Astrocyte of the hippocampus (primary cell): ENCODE data around the gene LAGE3.

Experiments used
- DNase-seq: peaks from one replicate; pipeline ENCODE4 v3.0.0; 2011; ENCODE audit warnings: low read depth, low spot score

Gene LAGE3

GRCh38 chrX:154478728-154479622, at the start of gene LAGE3:
Gene LAGE3, minus strand, starts transcription at chrX:154479281. Its CDS starts 366 bp downstream, at chrX:154478915.
- DNase-seq = peak; percentile 95

DNA sequence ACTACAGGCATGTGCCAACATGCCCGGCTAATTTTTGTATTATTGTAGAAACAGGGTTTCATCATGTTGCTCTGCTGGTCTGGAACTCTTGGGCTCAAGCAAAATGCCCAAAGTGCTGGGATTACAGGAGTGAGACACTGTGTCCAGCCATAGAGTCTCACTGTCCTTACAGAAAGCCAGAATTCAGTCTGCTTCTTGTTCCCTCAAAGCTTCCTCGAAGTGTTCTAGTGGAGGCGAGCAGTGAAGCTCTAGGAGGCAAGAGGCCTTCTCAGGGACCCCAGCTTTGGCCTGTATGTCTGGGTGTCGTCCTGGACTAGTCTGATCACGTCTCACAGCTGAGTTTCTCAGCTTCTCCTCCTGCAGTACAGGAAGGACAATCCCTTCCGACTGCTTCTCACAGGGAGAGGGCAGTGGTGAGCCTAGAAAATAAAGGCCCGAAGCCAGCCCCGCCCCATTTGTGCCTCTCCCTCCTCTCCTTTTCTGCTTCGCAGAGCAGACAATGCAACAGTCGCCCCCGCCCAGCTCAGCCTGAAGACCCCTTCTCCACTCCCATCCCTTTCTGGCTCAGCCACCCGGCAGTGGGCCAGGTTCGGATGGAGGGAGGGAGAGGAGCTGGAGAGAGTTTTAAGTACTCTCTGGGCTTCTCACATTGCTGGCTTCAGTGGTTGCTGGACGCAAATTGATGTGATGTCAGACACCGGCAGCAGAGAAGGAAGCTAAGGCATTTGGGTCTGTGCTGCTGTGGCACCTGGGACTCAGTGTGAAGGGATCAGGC, 48.0 kb upstream of the LAGE3 start:
- peak; percentile 84 for DNase-seq

GRCh38 chrX:154525606-154526490, 46.8 kb upstream of the LAGE3 start:
- DNase-seq = no peak

GRCh38 chrX:154519389-154519788, 40.3 kb upstream of the LAGE3 start:
- DNase-seq = no peak

DNA sequence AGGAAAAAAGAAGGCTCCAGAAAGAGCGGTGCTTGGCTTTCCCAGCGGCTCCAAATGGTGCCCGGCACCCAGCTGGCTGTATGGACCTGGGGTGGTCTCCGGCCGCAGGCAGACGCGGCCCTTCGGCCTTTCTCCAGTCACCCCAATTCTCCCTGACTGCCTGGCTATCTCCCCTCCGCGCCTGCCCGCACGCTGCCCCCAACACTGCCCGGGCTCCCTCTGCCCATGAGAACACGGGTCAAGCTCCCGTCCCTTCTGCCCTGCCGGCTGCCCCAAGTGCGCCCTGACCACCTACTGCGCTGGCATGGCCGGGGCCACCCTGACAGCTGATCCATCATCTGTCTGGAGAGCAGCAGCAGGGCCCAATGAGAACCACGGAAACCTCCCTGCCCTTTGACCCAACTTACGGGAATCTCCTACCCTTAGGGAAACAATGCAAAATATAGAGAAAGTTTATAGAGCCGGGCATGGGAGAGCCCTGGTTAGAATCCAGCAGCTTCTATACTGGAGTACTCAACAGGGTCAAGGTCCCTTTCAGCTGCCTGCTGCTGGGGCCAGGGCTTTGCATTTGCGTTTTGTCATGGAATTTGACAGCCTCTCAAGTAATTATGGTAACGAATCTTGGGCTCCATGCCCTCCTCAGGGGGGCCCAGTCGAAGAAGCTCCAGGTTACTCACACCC, 38.2 kb upstream of the LAGE3 start:
- no peak for DNase-seq

- peak; percentile 65 for DNase-seq
Measured at GRCh38 chrX:154516656-154517100, 37.6 kb upstream of the LAGE3 start.

DNA sequence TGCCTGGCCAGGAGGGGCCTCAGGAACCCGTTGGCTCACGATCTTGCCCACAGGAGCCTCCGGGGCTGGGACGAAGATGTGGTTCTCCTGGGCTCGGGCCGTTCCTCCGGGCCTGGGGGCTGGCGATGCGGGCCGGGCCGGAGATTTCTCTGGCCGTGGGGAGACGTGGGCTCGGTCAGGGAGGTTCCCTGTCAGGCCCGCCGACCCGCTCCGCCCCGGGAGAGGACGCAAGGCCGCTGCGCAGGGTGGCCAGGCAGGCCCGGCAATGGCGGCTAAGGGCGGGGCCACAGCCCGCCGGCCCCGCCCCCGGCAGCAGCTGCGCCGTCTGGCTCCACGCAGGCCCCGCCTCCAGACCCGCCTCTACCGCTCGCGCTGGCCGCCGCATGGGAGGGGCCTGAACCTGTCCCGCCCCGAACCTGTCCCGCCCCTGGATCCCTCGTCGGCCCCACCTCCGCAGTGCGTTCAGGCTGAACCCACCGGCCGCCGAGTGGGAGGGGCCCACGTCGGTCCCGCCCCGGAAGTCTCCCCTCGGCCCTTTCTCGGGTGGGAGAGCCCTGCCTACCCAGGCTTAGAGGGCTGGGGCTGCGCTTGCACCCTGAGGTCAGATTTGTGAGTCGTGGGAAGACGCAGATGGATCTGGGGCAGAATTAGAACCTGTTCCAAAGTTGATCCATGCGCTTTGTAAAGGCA, 37.0 kb upstream of the LAGE3 start, which contains the start of gene FAM3A:
FAM3A (minus strand) TSS at position 267 of the 690 bp plus-strand sequence. CDS start 460 bp downstream, outside the sequence.
- DNase-seq = peak; percentile 95

DNA sequence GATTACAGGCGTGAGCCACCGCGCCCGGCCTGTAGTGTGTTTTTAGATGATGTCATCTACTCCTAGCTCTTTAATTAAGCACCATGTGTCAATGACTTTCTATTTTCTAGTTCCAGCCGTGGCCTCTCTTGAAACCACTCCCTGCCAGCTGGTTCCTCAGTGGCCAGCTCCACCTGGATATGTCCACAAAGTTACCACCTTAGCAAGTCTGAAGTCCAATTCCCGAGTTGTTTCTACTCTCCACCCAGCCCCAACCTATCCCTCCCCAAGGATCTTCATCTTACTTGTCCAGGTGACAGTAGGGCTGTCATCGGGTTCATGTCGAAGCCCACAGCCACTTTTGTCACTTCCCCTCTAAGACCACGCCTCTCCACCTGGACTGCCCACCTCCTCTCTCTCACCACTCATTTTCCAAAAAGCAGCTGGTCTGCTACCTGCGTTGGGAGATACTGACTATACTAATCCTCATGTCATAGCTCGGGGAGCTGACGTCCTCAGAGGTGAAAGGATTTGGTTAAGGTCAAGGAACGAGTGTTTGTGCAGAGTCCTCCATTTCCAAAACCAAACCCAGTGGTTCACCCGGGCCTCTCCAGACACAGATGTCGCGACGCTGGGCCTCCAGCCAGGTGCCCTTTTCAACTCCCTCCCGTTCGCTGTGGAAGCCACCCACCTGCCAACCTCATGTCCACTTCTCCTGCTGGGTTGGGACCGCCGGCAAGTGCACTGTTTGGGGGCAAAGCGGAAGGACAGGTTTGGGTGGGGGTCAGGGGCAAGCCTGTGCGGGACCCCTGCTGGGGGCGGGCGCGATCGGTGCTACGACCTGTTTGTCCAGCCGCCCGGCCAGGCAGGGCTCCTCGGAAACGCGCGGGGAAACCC, 36.2 kb upstream of the LAGE3 start:
- DNase-seq = peak; percentile 23

DNA sequence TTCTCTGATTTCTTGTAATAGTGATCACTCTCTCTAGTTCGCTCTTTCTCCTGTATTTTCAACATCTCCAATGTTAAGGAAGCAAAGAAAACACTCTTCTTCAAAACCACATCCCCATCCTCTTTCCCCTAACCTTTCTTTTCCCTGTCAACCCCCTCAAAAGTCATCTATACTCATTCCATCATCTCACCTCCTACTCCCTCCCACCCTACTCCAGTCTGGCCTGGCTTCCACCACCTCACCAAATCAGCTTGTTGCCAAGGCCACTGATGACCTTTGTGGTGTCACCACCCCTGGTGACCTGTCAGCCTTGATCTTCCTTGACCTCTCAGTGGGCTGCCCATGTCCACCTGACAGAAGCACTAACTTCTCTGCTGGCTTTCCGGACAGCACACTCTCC, 34.6 kb upstream of the LAGE3 start:
- no peak for DNase-seq

DNA sequence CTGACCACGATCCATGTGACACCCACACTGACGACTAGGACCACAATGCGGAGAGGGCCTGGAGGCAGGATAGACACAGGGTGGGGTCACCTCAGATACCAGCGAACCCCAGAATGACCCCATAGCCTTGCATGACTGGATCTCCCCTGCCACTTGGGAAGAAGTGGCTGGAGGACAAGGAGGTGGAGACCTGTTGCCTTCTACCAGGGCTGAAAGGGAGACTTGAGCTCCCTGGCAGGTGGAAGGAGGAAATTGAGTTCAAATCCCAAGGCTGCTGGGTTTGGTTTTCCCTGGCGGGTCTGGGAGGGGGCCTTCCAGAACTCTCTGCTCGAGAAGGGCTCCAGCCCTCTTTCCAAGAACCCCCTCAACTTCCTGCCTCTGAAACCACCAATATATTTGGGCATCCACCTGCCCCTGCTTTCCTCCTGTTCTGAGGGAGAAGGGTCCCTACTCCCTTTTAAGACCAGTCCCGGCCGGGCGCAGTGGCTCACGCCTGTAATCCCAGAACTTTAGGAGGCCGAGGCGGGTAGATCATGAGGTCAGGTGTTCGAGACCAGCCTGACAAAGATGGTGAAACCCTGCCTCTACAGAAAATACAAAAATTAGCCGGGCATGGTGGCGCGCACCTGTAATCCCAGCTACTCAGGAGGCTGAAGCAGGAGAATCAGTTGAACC, 33.9 kb upstream of the LAGE3 start:
- DNase-seq = no peak

- DNase-seq = no peak
Measured at GRCh38 chrX:154511761-154512160, 32.7 kb upstream of the LAGE3 start.

DNA sequence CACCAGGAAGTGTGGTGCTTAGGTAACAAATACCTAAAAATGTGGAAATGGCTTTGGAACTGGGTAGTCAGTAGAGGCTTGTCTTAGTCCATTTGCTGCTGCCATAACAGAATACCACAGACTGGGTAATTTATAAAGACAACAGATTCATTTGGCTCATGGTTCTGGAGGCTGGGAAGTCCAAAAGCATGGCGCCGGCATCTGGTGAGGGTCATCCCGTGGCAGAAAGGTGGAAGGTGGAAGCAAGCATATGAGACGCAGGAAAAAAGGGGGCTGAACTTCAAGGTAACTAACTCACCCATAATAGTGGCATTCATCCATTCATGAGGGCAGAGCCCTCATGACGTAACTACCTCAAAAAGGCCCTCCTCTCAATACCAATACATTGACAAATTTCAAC, 30.4 kb upstream of the LAGE3 start:
- DNase-seq = no peak

- no peak for DNase-seq
Measured at GRCh38 chrX:154508384-154508745, 29.3 kb upstream of the LAGE3 start.

GRCh38 chrX:154507673-154508383, 28.7 kb upstream of the LAGE3 start:
- no peak for DNase-seq

DNA sequence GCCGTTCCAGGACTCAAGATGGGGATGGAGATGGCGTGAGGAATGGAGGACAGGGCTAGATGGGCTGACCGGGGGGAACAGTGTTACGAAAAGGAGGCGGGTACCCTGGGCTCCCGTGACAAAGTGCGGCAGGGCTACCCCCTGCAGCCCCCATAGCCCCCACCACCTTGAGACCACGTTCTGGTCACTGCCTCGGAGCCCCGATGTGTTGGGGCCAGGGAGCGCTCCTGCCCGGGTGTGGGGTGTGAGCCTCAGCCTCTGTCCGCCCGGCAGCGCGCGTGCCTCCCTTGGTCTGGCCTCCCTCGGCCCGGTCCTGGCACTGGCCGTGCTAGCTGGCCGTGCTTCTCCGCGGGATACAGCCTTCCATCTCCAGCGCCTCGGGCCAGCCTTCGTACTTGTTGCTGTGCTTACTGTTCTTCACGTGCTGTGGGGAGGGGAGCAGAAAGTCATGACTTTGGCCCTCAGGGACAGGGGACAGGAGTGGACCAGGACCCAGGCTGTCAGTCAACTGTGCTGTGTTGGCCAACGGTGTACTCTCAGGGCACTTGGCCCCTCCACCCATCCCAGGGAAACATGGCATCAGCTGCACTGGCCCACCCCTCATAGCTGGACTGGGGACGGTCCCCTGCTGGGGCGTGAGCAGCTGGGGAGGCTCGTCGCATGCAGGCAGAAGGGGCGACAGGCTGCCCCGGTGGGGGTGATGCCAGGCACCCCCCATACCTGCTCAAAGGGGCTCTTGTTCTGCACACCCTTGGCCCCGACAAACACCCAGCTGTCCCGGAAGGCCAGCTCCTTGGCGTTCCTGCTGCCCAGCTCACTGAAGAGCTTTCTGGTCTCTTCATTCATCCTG, 27.6 kb upstream of the LAGE3 start:
- no peak for DNase-seq

DNA sequence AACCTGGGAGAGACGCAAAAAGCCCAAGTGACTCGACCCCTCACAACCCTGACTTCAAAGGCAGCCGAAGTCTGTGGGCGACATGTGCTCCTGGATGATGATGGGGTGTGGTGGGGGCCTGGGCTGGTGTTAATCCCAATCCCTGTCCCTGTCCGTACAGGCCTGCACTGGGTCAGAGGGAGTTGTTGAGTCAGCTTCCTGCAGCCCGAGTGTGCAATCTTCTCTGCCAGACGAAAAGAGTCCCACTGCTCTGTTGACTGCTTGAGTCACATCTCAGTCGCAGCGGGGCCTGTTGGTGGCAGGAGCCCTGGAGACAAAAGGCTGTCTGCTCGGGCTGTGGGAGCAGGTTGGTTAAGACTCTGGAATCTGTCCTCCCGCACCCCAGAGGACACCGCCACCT, 26.7 kb upstream of the LAGE3 start:
- peak; percentile 34 for DNase-seq

GRCh38 chrX:154502989-154503388, 23.9 kb upstream of the LAGE3 start:
- no peak for DNase-seq
